ENCODE results near the gene ATP5F1D. TPM values are rescaled to one million over a fixed set of nuclear protein-coding genes. Genes with fewer than 3 reads are reported as not detected.

The ATP5F1D gene
- total RNA-seq, 1 donor from 2014 or later: 16.8 TPM

GRCh38 chr19:1220976-1221903 is 20.3 kb upstream of the ATP5F1D start:
- peak; percentile 49 to 75 for DNase-seq (ENCODE audit: low read depth in 2 of 2)

- no peak for DNase-seq (ENCODE audit: low read depth in 2 of 2)
These were observed 19.7 kb upstream of the ATP5F1D start for GRCh38 chr19:1221904-1222255.

- no peak for DNase-seq (ENCODE audit: low read depth in 2 of 2)
These were observed 19.2 kb upstream of the ATP5F1D start for GRCh38 chr19:1222394-1222793.

- DNase-seq (ENCODE audit: low read depth in 2 of 2): peak in 1 of 2 donors; percentile 64
These were observed 18.3 kb upstream of the ATP5F1D start for GRCh38 chr19:1223018-1223855.

GRCh38 chr19:1224047-1224825 is 17.3 kb upstream of the ATP5F1D start:
- DNase-seq (ENCODE audit: low read depth in 2 of 2): no peak

GRCh38 chr19:1224847-1225246 is 16.7 kb upstream of the ATP5F1D start:
- DNase-seq (ENCODE audit: low read depth in 2 of 2): no peak

- no peak for DNase-seq (ENCODE audit: low read depth in 2 of 2)
These were observed 15.9 kb upstream of the ATP5F1D start for GRCh38 chr19:1225440-1226226.

GRCh38 chr19:1226227-1226518 is 15.4 kb upstream of the ATP5F1D start:
- DNase-seq (ENCODE audit: low read depth in 2 of 2): no peak

- DNase-seq (ENCODE audit: low read depth in 2 of 2): no peak
These were observed 14.8 kb upstream of the ATP5F1D start for GRCh38 chr19:1226522-1227303.

- DNase-seq (ENCODE audit: low read depth in 2 of 2): no peak
These were observed 14.1 kb upstream of the ATP5F1D start for GRCh38 chr19:1227304-1228054.

- DNase-seq (ENCODE audit: low read depth in 2 of 2): no peak
These were observed 13.2 kb upstream of the ATP5F1D start for GRCh38 chr19:1228161-1228957.

- no peak for DNase-seq (ENCODE audit: low read depth in 2 of 2)
These were observed 12.3 kb upstream of the ATP5F1D start for GRCh38 chr19:1229056-1229923.

- DNase-seq (ENCODE audit: low read depth in 2 of 2): no peak
These were observed 11.4 kb upstream of the ATP5F1D start for GRCh38 chr19:1229924-1230782.

- no peak for DNase-seq (ENCODE audit: low read depth in 2 of 2)
These were observed 10.6 kb upstream of the ATP5F1D start for GRCh38 chr19:1230783-1231489.

GRCh38 chr19:1231729-1232637 is 9.6 kb upstream of the ATP5F1D start:
- DNase-seq (ENCODE audit: low read depth in 2 of 2): no peak
